Stimulated activated CD8-positive, alpha-beta memory T cell treated with anti-CD3 and anti-CD28 coated beads, Interleukin-4, amount 100 ng/mL, for 1 hour (primary cell): ENCODE data around the gene RNF123.
"Not testable (repeated sequence)": the region's sequence is repeated elsewhere in the genome, so short reads cannot be mapped to it uniquely, and the experiment has no call there.

Source experiments
- DNase-seq, 2 donors: peaks; one replicate each; pipeline ENCODE4 v3.0.0-alpha.2; 2020; ENCODE audit warnings: low read depth in 2 of 2, low spot score in 1 of 2

RNF123 gene

DNA sequence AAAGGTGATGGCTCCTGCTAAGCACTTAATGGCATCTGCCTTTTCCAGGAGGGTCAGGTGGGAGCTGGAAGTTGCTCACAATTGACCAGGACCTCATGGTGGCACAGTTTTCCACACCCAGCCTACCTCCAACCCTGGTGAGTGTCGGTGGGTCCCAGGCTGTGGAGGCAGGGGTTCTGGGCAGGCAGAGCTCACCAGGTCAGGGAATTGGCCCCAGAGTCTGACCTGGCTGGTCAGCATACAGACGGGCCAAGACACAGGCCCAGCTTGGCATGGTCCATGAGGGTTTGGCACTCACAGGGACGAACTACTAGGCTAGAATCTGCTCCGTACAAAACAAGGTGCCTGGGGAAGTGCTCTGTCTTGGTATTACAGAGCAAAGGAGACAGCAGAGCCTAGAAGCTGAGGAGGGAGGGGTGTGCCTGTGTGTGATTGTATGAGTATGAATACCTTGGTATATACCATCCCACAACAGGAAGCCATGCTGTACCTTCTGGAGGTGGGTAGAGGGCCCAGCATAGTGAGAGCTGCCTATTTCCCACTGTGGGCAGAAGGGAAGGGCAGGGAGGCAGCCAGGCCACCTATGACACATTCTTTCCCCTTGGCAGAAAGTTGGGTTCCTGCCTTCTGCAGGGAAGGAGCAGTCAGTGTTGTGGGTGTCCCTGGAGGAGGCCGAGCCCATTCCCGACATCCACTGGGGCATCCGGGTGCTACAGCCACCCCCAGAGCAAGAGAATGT is 8.7 kb upstream of the RNF123 start:
- no peak for DNase-seq

DNA sequence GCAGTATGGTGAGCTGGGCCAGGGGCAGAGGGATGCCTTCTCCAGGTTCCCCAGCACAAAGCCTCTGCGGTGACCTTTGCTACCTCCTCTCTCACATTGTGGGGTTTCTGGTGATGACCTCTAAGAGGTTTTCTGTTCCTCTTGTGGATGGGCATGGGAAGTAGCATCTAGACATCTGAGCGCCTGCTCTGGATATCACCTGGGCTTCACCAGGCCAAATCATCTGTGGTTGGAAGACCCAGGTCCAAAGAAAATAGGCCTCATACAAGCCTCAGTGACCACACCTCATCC is 8.2 kb upstream of the RNF123 start:
- no peak for DNase-seq

DNA sequence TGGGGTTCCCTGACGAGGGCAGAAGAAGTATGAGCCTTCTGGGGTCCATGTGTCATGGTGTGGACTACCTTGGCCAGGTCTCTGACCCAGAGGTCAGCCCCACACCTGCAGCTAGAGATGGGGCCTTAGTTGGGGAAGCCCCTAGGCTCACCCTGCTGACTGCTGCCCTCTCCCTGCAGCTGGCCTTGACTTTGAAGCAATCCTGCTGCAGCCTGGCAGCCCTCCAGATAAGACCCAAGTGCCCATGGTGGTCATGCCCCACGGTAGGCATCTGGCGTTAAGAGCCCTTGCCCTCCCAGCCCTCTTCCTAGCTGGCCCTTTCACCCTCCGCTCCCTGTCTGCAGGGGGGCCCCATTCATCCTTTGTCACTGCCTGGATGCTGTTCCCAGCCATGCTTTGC is 7.8 kb upstream of the RNF123 start:
- no peak for DNase-seq

DNA sequence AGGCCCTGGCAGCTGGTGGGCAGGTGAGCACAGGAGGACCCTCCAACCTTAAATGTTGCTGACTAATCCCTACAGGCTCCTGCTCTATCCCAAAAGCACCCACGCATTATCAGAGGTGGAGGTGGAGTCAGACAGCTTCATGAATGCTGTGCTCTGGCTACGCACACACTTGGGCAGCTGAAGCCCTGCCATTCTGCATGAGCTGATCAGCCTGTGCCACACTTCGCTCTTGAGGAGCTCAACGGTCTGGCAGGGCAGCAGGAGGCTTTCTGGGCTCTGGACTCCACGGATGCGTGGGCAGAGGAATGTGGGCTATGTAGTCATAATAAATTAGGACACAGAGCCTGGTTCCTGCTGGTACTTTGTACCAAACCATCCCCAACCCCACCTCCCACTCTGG is 6.2 kb upstream of the RNF123 start:
- no peak for DNase-seq

DNA sequence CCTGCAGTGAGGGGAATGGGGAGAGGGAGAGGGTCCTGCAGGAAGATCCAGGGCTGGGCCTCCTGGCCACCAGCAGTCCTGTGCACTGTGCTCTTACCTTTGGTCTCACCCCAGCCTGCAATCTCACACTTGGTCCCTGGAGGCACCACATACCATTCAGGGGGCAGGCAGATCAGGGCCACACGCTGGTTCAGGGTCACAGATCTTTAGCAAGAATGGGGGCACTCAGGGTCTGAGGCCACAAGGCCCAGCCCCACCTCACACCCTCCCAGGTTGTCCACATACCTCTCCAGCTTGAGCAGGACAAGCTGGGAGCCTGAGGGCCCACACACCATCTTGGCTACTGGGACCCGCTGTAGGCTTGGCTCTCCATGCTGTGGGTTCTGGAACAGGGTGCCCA is 4.9 kb upstream of the RNF123 start:
- DNase-seq = not testable (repeated sequence)

DNA sequence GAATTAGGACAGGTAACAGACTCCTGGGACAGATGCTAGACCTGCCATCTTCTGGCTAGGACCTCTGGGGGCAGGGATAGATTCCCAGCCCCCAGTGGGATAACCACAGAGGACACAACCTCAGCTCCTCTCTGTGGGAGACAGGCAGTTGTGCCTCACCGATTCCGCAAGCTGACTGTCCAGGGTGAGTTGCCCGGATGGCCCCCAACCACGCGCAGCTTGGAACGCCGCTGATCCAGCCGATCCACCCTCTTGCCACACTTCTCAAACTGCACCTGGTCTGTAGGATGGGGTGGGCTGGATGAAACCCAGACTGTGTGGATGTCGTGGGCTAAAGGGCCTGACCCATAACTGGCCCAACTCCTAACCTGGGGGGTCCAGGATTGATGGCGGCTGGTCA is 4.3 kb upstream of the RNF123 start:
- DNase-seq = not testable (repeated sequence)

DNA sequence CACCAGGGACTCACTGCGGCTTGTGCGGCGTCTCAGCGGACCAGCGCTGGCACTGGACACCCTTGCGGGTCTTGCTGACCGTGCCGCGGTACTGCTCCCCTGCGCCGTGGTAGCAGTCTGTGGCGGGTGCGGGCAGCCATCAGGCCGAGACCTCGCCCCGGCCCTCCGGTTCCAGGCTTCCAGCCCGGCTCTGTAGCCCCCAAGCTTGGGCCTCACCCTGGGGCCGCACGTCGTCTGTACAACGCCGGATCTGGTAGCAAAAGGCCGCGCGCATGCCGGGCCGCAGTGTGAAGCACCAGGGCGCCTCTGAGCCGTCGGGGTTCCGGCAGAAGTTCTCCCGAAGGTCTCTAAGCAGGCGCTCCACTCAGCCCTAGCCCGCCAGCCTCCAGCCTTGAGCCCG is 3.5 kb upstream of the RNF123 start:
- DNase-seq = not testable (repeated sequence)

DNA sequence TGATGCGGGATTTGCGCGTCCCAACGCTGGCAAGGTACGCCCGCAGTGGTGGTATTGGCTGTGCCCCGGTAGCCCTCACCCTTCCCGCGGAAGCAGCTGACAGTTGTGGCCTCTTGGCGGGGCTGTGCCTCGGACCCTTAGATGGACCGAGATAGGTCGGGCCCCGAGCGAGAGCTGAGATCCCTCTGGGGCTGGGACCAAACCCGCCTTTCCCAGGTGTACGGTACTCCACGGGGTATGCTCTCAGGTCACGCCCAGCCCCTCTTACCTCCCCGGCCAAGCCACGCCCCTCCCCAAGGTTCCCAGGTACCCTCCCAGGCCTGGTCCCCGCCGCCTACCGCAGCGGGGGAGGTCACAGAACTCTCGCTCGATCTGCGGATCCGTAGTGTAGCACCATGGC is 3.0 kb upstream of the RNF123 start:
- DNase-seq = not testable (repeated sequence)

DNA sequence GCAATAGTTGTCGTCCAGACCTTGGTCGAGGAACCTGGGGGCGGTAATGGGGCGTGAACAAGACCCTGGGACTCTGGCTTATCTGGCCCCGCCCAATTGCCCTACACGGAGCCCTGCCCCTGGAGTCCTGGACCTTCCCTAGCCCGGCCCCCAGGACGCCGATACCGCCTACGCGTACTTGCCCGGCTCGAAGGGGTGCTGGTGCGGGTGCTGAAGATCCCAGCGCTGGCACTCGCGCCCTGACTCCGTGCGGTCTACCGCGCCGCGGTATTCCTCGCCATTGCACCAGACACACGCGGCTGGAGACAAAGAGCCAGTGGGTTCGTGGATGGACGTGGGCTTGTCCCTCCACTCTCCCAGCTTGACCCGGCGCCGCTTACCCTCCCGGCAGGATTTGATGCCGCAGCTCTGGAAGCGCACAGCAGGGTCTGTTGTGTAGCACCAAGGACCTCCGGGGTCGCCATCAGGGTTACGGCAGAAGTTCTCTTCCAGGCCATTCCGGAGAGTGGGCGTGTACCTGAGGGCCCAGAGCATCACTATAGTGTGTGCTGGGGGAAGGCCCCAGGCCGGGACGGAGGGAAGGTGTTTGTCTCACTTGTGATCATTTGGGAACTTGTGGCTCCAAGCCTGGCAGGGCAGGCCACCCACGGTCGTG is 2.5 kb upstream of the RNF123 start:
- DNase-seq = not testable (repeated sequence)

DNA sequence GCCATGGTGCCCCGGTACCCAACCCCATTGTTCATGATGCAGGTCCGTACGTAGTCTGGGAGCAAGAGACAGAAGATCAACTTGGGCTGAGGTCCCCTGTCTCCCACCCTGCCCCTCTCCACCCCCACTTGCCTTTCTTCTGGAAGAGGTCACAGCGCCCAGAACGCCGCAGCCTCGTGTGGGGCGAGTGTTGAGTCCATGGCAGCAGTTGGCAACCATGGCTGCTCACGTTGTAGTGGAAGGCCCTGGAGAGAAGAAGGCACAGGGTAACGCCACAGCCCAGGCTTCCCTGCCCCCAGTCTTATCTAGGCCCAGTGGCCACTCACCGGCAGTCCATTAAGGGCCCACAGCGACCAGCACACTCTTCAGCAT is 1.9 kb upstream of the RNF123 start:
- not testable (repeated sequence) for DNase-seq

DNA sequence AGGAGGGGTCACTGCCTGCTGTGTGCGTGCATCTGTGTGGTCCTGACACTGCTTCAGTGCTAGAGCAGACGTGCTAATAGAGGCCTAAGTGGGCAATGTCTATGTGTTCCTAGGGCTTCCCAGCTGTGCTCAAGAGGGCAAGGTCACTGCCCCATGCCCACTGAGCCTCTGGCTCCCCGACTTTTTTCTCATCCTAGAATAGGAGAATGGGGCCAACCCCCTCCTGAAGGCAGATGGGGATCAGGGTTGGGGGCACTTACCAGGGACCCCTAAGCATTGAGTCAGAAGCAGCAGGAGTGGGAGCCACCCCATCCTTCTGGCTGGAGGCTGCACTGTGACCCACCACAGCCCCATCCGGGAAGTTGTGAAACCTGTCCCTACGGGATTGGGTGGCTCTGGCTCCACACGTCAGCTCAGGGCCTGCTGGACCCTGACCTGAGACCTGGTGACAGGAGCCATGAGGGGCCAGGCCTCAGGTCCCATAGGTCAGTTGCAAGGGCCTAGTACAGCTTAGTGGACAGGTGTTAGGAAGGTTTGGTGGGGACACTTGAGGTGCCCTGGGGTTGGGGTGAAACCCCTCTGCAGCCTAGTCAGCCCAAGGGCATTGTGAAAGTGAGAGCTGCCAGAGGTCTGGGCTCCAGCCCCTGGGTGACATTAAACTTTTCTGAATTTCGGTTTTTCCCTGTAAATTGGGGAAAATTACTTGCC is 865 bp upstream of the RNF123 start:
- not testable (repeated sequence) for DNase-seq

DNA sequence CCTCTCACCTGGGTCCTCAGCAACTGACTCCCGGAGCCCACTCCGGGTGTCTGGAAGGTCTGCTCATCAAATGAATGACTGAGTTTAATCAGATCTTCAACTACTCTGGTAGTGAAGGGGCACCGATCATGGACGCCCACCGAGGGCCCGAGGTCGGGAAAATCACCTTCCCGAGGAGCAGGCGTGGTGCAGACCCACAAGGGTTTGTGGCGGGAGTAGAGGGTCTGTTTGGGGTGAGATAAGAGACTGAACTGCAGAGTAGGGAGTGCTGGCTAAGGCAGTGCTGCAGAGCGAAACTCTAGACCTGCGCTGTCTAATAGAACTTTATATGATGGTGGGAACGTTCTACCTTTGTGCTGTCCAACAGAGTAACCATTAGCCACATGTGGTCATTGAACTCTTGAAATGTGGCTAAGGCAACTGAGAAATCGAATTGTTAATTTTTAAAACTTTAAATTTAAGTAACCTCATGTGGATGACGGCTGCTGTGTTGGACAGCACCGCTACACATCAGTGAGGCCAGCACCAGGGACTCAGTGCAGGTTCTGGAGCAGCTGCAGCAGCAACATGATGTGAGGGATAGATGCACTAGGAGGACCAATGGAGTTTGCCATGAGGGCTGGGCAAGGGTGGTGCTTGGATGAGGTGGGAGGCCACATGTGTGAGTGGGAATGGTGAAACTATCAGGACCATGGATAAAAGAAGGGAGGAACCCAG is 709 bp downstream of the RNF123 start:
- not testable (repeated sequence) for DNase-seq

DNA sequence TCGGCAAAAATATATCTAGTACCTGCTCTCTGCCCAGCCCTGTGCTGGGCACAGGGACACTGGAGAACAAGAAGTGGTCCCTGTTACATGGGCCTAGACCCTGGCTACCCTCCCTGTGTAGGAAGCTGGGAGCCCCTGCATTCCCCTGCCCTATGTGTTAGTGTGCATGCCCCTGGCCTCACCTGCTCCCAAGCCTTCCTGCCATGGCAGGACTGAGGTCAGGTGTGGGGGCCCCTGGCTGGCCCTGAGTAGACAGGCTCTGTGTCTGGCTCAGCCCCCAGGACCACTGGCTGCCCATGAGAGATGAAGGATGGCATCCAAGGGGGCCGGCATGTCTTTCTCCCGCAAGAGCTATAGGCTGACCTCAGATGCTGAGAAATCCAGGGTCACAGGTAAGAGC is 1.5 kb downstream of the RNF123 start:
- not testable (repeated sequence) for DNase-seq

DNA sequence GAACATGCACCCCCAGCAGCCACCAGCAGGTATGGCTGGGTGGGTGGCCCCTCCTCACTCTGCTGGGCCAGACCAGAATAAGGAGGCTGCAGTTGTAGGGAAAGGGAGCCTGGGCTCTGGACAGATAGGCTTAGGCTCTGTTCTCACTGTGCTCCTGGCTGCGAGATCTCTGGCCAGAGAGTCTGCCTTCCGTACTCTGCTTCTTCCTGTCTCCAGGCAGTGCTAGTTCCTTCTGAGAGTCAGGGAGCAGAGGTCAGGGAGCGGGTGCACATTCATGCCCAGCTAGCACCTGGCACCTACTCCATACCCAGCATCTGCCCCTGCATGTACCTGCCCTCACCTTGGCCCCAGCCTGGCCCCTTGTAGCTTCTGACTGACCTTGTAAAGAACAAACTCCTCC is 2.1 kb downstream of the RNF123 start:
- DNase-seq = not testable (repeated sequence)

DNA sequence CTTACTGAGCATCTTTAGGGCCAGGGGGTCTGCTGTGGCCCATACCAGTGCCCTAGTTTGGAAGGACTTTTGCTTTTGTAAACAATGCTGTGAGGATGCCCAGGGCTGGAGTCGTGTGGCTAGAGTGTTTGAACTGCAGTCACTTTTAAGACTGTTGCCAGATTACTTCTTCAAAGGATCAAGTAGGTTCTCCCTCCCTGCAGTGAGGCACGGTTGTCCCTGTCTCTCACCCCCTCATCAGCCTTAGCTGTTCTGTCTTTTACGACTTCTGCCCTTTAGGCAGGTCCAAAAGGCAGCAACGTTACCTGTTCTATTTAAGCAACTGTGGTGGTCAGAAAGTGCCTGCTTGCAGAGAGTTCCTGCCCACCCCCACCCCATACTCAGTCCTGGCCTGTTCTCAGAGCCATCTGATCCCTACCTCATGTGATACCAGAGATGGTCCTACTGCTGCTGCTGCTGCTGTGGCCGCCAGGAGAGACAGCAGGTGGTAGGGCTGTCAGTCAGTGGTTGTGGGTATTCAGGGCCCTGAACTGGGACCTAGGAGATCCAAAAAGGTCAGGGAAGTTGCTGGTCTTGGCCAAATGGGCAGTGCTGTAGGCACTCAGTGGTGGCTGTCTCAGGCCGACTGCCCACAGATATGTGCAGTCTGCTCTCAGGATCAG is 5.2 kb downstream of the RNF123 start:
- not testable (repeated sequence) for DNase-seq

DNA sequence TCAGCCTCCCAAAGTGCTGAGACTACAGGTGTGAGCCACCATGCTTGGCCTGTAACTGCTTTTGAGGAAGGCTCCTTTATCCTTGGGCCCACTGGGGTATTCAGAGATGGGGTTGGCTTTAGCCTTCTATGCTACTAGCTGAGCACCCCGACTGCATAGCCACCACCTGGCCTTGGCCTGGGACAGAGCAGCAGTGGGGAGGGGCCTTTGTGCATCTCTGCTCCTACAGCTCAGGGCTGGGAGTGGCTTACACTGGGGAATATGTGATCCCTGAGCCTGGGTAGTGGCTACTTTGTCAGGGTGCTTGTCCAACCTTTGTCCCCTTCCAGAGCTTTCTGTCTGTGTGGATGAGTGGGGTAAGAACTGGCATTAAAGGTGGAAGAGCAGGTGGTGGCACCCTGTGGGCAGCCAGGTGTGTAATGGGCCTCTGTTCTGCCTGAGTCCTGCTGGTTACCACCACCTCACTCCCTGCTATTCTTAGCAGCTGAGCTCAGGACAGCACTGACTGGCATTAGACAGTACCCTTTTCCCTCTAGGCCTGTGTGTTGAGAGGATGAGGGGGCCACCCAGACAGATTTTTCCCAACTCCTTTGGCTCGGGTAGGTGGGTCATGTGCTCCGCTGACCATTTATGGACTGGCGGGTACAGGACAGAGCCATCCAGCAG is 6.1 kb downstream of the RNF123 start:
- DNase-seq = not testable (repeated sequence)

DNA sequence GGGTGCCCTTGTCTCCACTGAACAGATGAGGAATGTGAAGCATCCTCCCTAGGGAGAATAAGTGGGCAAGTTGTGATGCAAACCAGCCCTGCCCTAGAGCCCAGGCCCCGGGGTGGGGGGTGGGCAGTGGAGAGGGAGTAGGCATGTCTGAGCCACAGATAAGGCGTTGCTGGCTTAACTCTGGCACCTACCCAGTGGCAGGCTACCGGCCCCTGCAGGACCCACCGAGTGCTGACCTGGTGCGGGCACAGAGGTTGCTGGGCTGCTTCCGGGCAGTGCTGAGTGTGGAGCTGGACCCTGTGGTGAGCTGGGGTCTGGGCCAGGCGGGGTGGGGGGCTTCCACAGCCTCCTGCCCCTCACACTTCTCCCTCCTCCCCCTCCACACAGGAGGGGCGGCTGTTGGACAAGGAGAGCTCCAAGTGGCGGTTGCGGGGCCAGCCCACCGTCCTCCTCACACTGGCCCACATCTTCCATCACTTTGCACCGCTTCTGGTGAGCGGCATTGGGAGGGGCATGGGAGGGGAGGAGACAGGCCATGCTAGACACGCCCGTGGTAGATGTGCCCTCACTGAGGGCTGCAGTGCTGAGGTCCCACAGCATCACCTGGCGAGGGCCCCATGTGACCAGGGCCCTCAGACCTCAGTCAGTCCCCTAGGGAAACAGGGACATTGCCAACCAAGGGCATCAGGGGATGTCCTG is 10.1 kb downstream of the RNF123 start:
- DNase-seq = no peak

DNA sequence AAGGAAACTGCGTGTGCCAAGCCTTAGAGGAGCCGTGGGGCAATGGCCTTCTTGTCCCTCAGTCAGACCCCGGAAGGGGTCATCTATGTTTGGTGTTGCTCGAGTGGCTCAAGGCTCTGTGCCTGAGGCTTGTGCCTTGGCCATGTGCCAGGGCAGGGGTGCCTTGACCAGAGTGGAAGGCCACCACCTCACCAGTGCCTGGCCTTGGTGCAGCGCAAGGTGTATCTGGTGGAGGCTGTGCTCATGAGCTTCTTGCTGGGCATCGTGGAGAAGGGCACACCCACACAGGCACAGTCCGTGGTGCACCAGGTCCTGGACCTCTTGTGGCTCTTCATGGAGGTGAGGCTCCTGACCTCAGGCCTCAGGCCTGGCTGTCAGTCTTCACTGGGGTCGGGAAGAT is 10.7 kb downstream of the RNF123 start:
- DNase-seq = no peak

DNA sequence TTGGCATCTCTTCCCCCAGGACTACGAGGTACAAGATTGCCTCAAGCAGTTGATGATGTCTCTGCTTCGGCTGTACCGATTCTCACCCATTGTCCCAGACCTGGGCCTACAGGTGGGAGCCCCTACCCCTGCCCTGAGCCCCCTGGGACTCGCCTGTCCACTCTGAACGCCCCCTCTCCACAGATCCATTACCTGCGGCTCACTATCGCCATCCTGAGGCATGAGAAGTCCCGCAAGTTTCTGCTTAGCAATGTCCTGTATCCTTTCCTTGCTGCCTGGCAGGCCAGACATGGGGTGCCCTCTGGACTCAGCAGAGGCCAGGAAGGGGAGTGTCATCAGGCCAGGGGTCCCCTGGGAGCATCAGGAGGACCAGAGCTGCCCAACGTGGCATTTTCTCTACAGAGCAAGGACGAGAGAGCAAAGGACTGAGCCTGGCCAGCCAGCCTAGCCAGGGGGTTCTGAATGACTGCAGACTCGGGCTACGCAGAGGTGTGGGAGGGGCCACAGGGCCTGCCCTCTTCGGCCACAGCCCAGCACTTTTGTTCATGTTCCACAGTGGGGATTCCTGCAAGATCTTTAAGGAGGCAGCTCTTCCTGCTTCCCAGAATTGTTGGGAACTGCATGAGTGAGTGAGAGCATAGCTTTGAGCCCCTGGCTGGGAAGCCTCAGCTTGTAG is 11.2 kb downstream of the RNF123 start:
- no peak for DNase-seq
